ENCODE measurements around the gene GRAMD2B. TPM values are rescaled to one million over a fixed set of nuclear protein-coding genes. Genes with fewer than 3 reads are reported as not detected.

The GRAMD2B gene, protein sequence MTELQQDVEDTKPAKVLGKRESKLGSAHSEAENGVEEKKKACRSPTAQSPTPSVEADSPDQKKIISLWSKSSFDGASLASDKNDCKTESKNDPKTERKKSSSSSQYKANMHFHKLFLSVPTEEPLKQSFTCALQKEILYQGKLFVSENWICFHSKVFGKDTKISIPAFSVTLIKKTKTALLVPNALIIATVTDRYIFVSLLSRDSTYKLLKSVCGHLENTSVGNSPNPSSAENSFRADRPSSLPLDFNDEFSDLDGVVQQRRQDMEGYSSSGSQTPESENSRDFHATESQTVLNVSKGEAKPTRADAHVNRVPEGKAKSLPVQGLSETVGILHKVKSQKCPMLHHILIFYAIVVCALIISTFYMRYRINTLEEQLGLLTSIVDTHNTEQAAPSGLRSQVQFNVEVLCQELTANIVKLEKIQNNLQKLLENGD
- polyA plus RNA-seq: 1.8 and 7.2 TPM in 2 replicates

DNA sequence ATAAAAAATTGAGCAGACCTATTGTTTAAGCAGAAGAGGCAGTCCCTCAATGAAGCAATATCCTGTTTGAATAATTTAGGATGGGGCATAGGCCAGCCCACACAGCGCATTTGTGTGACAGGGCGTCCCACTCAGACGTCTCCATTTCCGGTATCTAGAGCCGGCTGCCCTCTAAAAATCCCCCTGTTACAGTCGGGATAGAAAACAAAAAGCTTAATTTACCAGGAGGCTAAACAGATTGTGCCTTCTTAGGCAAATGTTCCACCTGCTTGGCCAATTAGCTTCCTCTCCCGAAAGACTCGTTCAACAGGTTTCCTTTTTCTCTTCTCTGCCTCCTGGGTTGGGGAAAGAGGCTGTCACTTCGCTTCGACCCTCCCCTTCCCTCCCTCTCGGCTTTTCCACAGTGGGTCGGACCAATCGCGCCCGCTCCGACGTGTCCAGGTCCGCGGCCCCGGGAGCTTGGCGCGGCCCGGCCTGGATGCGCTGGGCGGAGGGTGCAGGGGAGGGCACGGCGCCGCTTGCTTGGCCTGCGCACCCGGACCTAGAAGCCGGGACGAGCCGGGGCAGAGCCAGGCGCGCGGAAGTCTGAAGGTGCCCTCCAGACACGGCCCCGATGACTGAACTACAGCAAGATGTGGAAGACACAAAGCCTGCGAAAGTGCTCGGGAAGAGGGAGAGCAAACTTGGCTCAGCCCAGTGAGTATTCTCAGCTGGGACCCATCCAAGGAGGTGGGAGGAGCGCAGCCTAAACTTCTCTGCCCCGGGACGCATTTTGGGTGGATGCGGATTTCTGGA, at the start of gene GRAMD2B:
Gene GRAMD2B, plus strand, starts transcription at position 416 of the 795 bp plus-strand sequence. Its CDS starts 198 bp downstream, at position 614.

Other genes starting within 250 kb of the GRAMD2B start
- gene ALDH7A1, start 171.8 kb downstream of the GRAMD2B start, polyA plus RNA-seq: 16.7 and 29.6 TPM in 2 replicates
- 144 and 198 TPM in 2 replicates for gene PHAX, start 177.5 kb downstream of the GRAMD2B start, polyA plus RNA-seq

Measured in Purkinje cell (primary cell).